Brain pericyte (primary cell): ENCODE data around the gene GARNL3.

ENCODE experiments used
- DNase-seq: peaks from one replicate; pipeline ENCODE4 v3.0.0-alpha.2; 2012; ENCODE audit warnings: low read depth, low spot score

GARNL3 gene

GRCh38 chr9:127405344-127406125 is 141.0 kb downstream of the GARNL3 start:
- no peak for DNase-seq

DNA sequence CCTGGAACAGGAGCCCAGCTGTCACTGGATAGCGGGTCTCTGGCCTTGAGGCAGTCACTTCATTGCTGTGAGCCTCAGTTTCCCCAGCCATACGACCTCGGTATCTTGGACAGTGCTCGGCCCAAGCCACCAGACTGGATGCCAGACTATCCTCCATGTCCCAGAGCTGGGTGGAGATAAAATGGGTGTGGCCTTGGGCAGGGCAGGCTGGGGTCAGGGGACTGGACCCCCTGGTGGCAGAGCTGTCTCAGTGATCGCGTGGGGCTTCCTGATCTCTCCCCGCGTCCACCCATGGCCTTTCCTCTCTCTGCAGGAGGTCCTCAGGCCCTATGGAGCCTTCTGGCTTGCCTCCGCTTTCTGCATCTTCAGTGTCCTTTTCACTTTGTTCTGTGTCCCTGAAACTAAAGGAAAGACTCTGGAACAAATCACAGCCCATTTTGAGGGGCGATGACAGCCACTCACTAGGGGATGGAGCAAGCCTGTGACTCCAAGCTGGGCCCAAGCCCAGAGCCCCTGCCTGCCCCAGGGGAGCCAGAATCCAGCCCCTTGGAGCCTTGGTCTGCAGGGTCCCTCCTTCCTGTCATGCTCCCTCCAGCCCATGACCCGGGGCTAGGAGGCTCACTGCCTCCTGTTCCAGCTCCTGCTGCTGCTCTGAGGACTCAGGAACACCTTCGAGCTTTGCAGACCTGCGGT is 142.4 kb downstream of the GARNL3 start:
- no peak for DNase-seq

- no peak for DNase-seq
These were observed 142.9 kb downstream of the GARNL3 start for GRCh38 chr9:127407492-127407843.

- no peak for DNase-seq
These were observed 146.5 kb downstream of the GARNL3 start for GRCh38 chr9:127411122-127411521.

DNA sequence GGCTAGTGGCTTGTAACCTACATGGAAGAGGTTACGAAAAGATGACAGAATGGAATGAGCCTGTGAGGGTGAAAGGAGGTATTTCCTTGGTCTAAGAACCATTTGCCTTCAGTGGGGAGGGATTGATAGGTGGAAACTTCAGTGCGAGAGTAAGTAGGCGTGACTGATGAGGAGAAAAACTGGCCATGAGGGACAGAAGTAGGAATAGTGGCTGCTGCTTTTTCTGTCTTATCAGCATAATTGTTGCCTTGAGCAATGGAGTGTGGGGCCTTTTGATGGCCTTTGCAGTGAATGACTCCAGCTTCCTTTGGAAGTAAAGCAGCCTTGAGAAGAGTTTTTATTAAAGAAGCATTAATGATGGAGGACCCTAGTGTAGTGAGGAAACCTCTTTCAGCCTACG is 150.6 kb downstream of the GARNL3 start:
- no peak for DNase-seq

- no peak for DNase-seq
These were observed 151.1 kb downstream of the GARNL3 start for GRCh38 chr9:127415657-127416056.

DNA sequence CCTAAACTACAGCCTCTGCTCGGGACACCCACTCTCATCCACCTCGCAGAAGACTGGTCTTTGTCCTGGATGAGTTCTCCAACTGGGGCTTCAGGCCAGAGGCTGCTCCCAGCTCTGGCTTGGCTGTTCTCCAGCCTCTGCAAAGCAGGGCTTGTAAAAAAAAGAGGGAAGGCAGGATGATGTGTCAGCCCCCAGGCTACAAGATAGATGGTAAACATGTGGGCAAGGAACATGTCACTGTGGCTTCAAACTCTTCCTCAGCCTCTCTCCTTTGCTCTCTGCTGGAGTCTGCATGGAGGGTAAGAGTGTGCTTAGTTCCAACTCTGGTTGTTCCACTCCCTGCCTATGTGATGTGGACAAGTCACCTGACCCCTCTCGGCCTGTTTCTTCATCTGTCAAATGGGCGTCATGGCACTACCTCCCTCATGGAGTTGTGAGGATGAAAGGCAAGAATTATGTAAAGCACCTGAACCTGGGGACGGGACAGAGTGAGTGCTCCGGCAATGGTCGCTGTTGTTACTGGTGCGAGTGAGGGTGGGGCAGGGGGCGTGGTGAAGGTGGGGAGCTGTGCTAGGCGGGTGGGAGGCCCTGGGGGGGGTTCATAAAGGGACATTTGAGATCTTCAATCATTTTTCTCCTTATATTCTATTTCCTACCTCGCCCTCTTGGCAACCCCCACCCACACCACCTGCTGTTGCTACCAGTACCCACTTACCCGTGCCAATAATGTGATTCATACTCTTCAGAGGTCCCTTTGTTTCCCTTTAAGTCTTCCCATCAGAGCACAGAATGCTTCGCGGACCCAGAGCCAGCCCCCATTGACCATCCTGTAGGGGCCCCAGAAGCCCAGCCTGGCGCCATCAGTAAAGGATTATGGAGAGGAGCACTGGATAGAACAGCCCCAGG is 152.8 kb downstream of the GARNL3 start:
- DNase-seq: no peak

DNA sequence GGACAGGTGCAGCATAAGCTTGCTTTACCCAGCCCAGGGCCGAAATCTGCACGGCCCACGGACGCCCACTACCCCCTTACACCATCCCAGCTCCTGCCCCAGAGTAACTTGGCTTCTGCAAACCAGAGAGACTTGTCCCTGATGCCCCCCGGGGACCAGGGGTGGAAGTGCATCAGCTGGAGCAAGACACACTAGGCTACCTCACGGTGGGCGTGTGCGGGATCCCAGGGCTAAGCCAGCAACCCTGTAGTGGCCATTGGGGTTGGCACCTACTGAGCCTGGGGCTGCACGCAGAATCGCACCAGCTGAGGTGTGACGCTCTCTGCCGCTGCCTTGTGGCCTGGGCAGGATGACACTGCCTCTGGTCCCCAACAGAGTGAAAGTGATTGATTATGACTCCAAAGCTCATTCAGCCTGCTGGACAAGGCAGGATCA is 153.5 kb downstream of the GARNL3 start:
- no peak for DNase-seq

- DNase-seq: no peak
These were observed 154.8 kb downstream of the GARNL3 start for GRCh38 chr9:127419348-127419747.

DNA sequence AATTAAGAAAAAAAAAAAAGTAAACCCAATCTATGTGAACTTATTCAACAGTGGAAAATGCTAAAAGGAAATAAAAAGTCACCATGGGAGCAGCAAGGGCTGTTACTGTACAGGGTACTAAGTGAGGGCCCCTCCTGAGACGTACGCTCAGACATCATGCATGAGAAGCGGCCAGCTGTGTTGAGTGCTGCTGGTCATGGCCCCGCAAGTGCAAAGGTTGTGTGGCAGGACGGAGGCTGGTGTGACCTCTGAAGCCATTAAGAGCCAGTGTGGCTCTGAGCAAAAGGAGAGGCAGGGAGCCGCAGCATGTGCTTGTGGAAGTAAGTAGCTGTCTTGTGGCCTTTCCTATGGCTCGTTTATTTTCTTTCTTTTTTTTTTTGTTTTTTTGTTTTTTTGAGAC is 156.5 kb downstream of the GARNL3 start:
- DNase-seq: no peak

GRCh38 chr9:127422133-127422782 is 157.7 kb downstream of the GARNL3 start:
- DNase-seq: no peak

- DNase-seq: no peak
These were observed 158.2 kb downstream of the GARNL3 start for GRCh38 chr9:127422787-127423186.

DNA sequence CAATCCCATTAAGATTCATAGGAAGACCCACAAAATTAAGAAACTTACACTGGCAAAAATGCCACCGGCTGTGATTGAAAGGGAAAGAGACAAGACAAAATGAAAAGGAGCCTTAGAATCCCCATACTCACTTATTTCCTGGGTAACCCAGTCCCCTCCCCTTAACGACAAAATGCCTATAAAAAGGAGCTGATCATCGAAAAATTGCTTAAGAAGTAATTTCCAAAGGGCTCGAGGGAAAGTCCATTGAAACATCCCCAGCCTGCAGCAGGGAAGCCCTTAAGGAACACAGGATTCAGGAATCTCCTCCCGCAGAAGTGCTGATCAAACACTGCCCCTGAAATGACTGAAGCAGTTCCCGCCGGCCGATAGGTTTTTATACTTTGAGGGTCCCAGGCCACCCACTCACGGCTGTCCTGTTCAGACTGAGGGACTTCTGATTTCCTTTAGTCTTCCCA is 158.9 kb downstream of the GARNL3 start:
- no peak for DNase-seq

GRCh38 chr9:127423934-127424675 is 159.5 kb downstream of the GARNL3 start, which contains the start of gene ZNF79:
ZNF79 (plus strand) TSS chr9:127424382; CDS start chr9:127424788, 406 bp downstream.
- DNase-seq: peak; percentile 80

DNA sequence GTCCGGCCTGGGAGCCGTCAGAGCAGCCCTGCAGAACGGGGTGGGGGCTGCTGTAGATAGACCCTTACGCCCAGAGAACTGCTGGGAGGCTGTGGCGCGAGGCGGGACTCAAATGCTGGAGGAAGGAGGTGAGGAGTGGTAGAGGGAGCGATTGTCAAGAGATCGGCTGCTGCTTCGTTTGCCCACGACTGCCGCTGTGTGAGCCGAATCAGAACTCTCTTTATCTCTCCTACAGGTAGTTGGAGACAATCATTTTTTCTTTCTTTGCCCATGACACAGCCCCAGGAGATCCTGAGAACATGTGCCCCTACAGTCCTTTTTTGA is 160.1 kb downstream of the GARNL3 start:
- DNase-seq: no peak

DNA sequence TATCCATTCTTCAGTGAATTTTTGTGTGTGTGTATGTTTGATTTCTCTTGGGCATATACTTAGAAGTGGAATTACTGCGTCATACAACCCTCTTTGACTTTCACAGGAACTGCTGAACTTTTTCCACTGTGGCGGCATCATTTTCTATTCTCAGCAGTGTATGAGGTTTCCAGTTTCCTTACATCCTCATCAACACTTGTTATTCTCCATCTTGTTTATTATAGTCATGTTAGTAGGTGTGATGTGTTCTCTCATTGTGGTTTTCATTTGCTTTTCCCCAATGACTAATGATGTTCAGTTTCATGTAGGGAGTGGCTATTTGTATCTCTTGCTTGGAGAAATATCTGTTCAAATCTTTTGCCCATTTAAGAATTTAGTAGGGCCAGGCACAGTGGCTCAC is 162.2 kb downstream of the GARNL3 start:
- no peak for DNase-seq

GRCh38 chr9:127428348-127428747 is 163.8 kb downstream of the GARNL3 start:
- DNase-seq: no peak

DNA sequence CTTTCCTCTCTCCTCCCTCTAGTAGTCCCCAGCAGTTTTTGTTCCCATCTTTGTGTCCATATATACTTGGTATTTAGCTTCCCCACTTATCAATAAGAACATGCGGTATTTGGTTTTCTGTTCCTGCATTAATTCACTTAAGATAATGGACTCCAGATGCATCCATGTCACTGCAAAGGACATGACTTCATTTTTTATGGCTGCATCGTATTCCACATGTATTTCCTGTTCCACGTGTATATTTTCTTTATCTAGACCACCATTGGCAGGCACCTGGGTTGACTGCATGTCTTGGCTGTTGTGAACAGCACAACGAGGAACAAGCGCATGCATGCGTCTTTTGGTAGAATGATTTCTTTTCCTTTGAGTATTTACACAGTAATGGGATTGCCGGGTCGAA is 165.8 kb downstream of the GARNL3 start:
- no peak for DNase-seq

- no peak for DNase-seq
These were observed 173.1 kb downstream of the GARNL3 start for GRCh38 chr9:127437497-127438264.

GRCh38 chr9:127438394-127438793 is 173.8 kb downstream of the GARNL3 start:
- DNase-seq: no peak
